Stimulated activated CD8-positive, alpha-beta memory T cell treated with anti-CD3 and anti-CD28 coated beads, Interleukin-4, amount 100 ng/mL, for 1 hour (primary cell): Measurements from ENCODE around the gene NRSN2.
"Not testable (repeated sequence)": the region's sequence is repeated elsewhere in the genome, so short reads cannot be mapped to it uniquely, and the experiment has no call there.

ENCODE experiments used
- DNase-seq, 2 donors: peaks; one replicate each; pipeline ENCODE4 v3.0.0-alpha.2; 2020; ENCODE audit warnings: low read depth in 2 of 2, low spot score in 1 of 2

NRSN2 gene

GRCh38 chr20:373171-373890, 26.4 kb downstream of the NRSN2 start:
- DNase-seq = no peak

GRCh38 chr20:375265-375889, 28.5 kb downstream of the NRSN2 start:
- no peak for DNase-seq

GRCh38 chr20:376089-376488, 29.2 kb downstream of the NRSN2 start:
- no peak for DNase-seq

GRCh38 chr20:376750-377149, 29.8 kb downstream of the NRSN2 start:
- DNase-seq = no peak

- not testable (repeated sequence) for DNase-seq
These were observed 30.7 kb downstream of the NRSN2 start for GRCh38 chr20:377578-377977.

GRCh38 chr20:378961-379336, 32.0 kb downstream of the NRSN2 start:
- DNase-seq = no peak

GRCh38 chr20:380763-381580, 34.1 kb downstream of the NRSN2 start:
- no peak for DNase-seq

- peak; percentile 41 to 48 for DNase-seq
These were observed 34.8 kb downstream of the NRSN2 start for GRCh38 chr20:381581-382290.

GRCh38 chr20:382291-383115, 35.6 kb downstream of the NRSN2 start:
- no peak for DNase-seq

- DNase-seq = no peak
These were observed 37.0 kb downstream of the NRSN2 start for GRCh38 chr20:383889-384288.

GRCh38 chr20:384723-385122, 37.8 kb downstream of the NRSN2 start:
- no peak for DNase-seq

- no peak for DNase-seq
These were observed 38.5 kb downstream of the NRSN2 start for GRCh38 chr20:385448-385847.

GRCh38 chr20:386634-387033, 39.7 kb downstream of the NRSN2 start:
- DNase-seq = not testable (repeated sequence)

GRCh38 chr20:387520-387919, 40.6 kb downstream of the NRSN2 start:
- no peak for DNase-seq

- no peak for DNase-seq
These were observed 41.4 kb downstream of the NRSN2 start for GRCh38 chr20:388034-388994.

GRCh38 chr20:389220-389619, 42.3 kb downstream of the NRSN2 start:
- DNase-seq = no peak

GRCh38 chr20:391041-391711, 44.3 kb downstream of the NRSN2 start:
- DNase-seq = no peak

- not testable (repeated sequence) for DNase-seq
These were observed 46.4 kb downstream of the NRSN2 start for GRCh38 chr20:393296-393695.

- no peak for DNase-seq
These were observed 49.3 kb downstream of the NRSN2 start for GRCh38 chr20:396252-396618.
